ENCODE data around the gene FIG4. TPM values are rescaled to one million over a fixed set of nuclear protein-coding genes. Genes with fewer than 3 reads are reported as not detected.

The FIG4 gene
- total RNA-seq, 1 experiment from 2014 or later, result 21.3 TPM

DNA sequence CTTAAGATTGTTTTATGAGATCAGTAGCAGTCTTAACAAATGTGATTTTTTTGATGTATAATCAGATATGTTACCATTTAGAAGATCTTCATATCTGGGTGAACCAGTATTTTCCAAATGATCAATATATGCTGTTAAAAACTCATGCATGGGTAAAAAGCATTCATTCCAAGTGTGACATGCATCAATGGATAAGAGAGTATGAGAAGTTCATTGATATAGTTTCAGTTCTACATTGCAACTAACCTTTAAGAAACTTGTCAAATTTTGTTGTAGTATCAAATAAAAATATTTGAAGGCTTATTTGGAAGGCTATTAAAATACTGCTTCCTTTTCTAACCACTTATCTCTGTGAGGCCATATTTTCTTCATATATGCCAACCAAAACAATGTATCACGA lies 117.7 kb downstream of the FIG4 start:
- no peaks in the 10 kb centered on the region for H3K27me3 Mint-ChIP-seq (ENCODE audit: low read depth)
- H3K4me1 Mint-ChIP-seq, result peaks cover 25% of the 10 kb centered on the region
- peaks cover 6% of the 10 kb centered on the region for H3K9me3 Mint-ChIP-seq
- peaks cover 11% of the 10 kb centered on the region for H3K36me3 Mint-ChIP-seq
- H3K4me3 Mint-ChIP-seq, result no peak overlapping the region
- TF ChIP-seq, protein P1, sequence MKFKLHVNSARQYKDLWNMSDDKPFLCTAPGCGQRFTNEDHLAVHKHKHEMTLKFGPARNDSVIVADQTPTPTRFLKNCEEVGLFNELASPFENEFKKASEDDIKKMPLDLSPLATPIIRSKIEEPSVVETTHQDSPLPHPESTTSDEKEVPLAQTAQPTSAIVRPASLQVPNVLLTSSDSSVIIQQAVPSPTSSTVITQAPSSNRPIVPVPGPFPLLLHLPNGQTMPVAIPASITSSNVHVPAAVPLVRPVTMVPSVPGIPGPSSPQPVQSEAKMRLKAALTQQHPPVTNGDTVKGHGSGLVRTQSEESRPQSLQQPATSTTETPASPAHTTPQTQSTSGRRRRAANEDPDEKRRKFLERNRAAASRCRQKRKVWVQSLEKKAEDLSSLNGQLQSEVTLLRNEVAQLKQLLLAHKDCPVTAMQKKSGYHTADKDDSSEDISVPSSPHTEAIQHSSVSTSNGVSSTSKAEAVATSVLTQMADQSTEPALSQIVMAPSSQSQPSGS (CRISPR knock-in tag; IDR thresholded peaks at IDR 0.05; ENCODE audit: borderline replicate concordance, low read depth), result no peak
- TF ChIP-seq, protein P2, sequence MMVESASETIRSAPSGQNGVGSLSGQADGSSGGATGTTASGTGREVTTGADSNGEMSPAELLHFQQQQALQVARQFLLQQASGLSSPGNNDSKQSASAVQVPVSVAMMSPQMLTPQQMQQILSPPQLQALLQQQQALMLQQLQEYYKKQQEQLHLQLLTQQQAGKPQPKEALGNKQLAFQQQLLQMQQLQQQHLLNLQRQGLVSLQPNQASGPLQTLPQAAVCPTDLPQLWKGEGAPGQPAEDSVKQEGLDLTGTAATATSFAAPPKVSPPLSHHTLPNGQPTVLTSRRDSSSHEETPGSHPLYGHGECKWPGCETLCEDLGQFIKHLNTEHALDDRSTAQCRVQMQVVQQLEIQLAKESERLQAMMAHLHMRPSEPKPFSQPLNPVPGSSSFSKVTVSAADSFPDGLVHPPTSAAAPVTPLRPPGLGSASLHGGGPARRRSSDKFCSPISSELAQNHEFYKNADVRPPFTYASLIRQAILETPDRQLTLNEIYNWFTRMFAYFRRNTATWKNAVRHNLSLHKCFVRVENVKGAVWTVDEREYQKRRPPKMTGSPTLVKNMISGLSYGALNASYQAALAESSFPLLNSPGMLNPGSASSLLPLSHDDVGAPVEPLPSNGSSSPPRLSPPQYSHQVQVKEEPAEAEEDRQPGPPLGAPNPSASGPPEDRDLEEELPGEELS (CRISPR knock-in tag; IDR thresholded peaks at IDR 0.05), result no peak
- TF ChIP-seq CBFB (CRISPR knock-in tag; IDR thresholded peaks at IDR 0.05; ENCODE audit: low read depth), result no peak
- TF ChIP-seq ZNF396 (CRISPR knock-in tag; IDR thresholded peaks at IDR 0.05; ENCODE audit: borderline replicate concordance), result no peak
- TF ChIP-seq NR3C1 (CRISPR knock-in tag; conservative IDR thresholded peaks at IDR 0.05; ENCODE audit: low read depth), result no peak
- no peak for TF ChIP-seq KAT7 (CRISPR knock-in tag; IDR thresholded peaks at IDR 0.05; ENCODE audit: borderline replicate concordance)
- TF ChIP-seq, protein P3, sequence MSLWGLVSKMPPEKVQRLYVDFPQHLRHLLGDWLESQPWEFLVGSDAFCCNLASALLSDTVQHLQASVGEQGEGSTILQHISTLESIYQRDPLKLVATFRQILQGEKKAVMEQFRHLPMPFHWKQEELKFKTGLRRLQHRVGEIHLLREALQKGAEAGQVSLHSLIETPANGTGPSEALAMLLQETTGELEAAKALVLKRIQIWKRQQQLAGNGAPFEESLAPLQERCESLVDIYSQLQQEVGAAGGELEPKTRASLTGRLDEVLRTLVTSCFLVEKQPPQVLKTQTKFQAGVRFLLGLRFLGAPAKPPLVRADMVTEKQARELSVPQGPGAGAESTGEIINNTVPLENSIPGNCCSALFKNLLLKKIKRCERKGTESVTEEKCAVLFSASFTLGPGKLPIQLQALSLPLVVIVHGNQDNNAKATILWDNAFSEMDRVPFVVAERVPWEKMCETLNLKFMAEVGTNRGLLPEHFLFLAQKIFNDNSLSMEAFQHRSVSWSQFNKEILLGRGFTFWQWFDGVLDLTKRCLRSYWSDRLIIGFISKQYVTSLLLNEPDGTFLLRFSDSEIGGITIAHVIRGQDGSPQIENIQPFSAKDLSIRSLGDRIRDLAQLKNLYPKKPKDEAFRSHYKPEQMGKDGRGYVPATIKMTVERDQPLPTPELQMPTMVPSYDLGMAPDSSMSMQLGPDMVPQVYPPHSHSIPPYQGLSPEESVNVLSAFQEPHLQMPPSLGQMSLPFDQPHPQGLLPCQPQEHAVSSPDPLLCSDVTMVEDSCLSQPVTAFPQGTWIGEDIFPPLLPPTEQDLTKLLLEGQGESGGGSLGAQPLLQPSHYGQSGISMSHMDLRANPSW (CRISPR knock-in tag; conservative IDR thresholded peaks at IDR 0.05; ENCODE audit: low read depth), result no peak
- TF ChIP-seq GRHL2 (CRISPR knock-in tag; IDR thresholded peaks at IDR 0.05; ENCODE audit: insufficient replicate concordance, severe bottlenecking), result no peak
- H3K27ac Mint-ChIP-seq, result no peak overlapping the region
- ChIA-PET CTCF (no interaction called here), POLR2A (no interaction called here)
- DNase-seq (ENCODE audit: low spot score), result no peak
- ATAC-seq, result no peak

DNA sequence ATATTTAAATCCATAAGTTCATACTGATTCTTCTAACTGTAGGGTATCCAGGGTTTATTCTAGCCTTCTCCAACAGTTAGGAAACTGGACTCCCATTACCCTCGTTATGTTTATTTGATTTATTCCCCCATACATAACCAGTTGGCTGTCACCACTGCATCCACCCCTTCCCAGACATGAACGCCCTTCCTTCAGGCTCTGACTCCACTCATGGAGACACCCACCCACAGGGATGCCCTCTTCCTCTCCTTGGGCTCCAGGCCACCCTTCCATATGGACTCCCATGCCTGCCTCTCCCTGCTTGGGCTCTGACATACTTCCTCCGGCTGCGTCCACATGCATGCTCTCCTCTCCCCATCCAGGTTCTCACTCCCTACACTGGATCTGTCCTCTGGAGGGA lies 124.0 kb downstream of the FIG4 start:
- ChIA-PET CTCF (no interaction called here), POLR2A (no interaction called here)
- Mint-ChIP-seq H3K9me3 (no peaks in the 10 kb centered on the region), H3K27ac (no peak overlapping the region), H3K27me3 (ENCODE audit: low read depth) (no peaks in the 10 kb centered on the region), H3K36me3 (no peaks in the 10 kb centered on the region), H3K4me3 (no peak overlapping the region), H3K4me1 (peaks cover 6% of the 10 kb centered on the region)
- no peak for TF ChIP-seq ZNF317 (CRISPR knock-in tag; IDR thresholded peaks at IDR 0.05; ENCODE audit: borderline replicate concordance, low read depth)
- TF ChIP-seq ETV6 (CRISPR knock-in tag; IDR thresholded peaks at IDR 0.05), result no peak
- TF ChIP-seq, protein P4, sequence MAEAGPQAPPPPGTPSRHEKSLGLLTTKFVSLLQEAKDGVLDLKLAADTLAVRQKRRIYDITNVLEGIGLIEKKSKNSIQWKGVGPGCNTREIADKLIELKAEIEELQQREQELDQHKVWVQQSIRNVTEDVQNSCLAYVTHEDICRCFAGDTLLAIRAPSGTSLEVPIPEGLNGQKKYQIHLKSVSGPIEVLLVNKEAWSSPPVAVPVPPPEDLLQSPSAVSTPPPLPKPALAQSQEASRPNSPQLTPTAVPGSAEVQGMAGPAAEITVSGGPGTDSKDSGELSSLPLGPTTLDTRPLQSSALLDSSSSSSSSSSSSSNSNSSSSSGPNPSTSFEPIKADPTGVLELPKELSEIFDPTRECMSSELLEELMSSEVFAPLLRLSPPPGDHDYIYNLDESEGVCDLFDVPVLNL (CRISPR knock-in tag; IDR thresholded peaks at IDR 0.05; ENCODE audit: borderline replicate concordance, low read depth), result no peak
- TF ChIP-seq, protein P5, sequence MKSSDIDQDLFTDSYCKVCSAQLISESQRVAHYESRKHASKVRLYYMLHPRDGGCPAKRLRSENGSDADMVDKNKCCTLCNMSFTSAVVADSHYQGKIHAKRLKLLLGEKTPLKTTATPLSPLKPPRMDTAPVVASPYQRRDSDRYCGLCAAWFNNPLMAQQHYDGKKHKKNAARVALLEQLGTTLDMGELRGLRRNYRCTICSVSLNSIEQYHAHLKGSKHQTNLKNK (CRISPR knock-in tag; IDR thresholded peaks at IDR 0.05), result no peak
- TF ChIP-seq NFATC4 (CRISPR knock-in tag; IDR thresholded peaks at IDR 0.05), result no peak
- TF ChIP-seq GRHL2 (CRISPR knock-in tag; IDR thresholded peaks at IDR 0.05; ENCODE audit: insufficient replicate concordance, severe bottlenecking), result no peak
- no peak for TF ChIP-seq NFE2L1 (CRISPR knock-in tag; IDR thresholded peaks at IDR 0.05)
- DNase-seq (ENCODE audit: low spot score) (no peak), ATAC-seq (no peak)

Measured in WTC11 (cell line).